Chondrocyte (in vitro differentiated cells): ENCODE measurements around the gene ZNF3. TPM values are rescaled to one million over a fixed set of nuclear protein-coding genes. Genes with fewer than 3 reads are reported as not detected.

ENCODE experiments used
- DNase-seq: peaks from one replicate; pipeline ENCODE4 v3.0.0; 2021; ENCODE audit warnings: mixed read lengths, low spot score
- H3K27ac Mint-ChIP-seq: one replicate; pipeline ENCODE4 v1.8.0; 2021; ENCODE audit warnings: mild to moderate bottlenecking, moderate library complexity, mixed read lengths; ENCODE audit not compliant: unreplicated experiment
- H3K27me3 Mint-ChIP-seq: 2 replicates; pipeline ENCODE4 v1.8.0; 2021; ENCODE audit warnings: low read depth, mixed read lengths
- H3K36me3 Mint-ChIP-seq: 2 replicates; pipeline ENCODE4 v1.8.0; 2021; ENCODE audit warnings: low read depth, mixed read lengths
- H3K4me1 Mint-ChIP-seq: 2 replicates; pipeline ENCODE4 v1.8.0; 2021; ENCODE audit warnings: low read depth, mild to moderate bottlenecking, mixed read lengths
- H3K4me3 Mint-ChIP-seq: one replicate; pipeline ENCODE4 v1.8.0; 2021; ENCODE audit warnings: mild to moderate bottlenecking, moderate library complexity, mixed read lengths; ENCODE audit not compliant: unreplicated experiment
- H3K9me3 Mint-ChIP-seq: 2 replicates; pipeline ENCODE4 v1.8.0; 2021; ENCODE audit warnings: low read depth, mixed read lengths
- total RNA-seq: library from RNA; stranded (reverse); gene quantifications from 3 replicates; pipeline ENCODE4 v1.2.1, GENCODE V29; 2021
- TF ChIP-seq, protein P1 (sequence below): fragments of 200-600 bp; sonication (generic); IDR thresholded peaks from 2 replicates; pipeline ENCODE4 v1.5.0; 2021; ENCODE audit warnings: antibody characterized with exemption, mild to moderate bottlenecking, moderate library complexity

The ZNF3 gene
- total RNA-seq, 1 donor from 2014 or later: 22.1 TPM

DNA sequence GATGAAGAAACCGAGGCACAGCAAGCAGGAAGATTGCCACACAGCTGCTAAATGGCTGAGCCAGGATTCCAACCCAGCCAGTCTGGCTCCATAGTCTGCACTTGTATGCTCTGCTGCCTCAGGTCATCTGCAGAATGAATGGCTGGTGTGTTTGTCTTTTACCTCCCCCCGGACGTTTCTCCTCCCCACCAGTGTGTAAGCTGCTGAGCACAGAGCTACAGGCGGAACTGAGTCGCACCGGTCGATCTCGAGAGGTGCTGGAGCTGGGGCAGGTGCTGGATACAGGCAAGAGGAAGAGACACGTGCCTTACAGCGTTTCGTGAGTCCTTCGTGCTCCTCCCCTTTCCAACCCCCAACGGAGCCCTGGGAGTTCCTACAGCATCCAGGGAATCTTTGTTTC, 40.5 kb upstream of the ZNF3 start:
- H3K9me3 Mint-ChIP-seq: no peaks in the 10 kb centered on the region
- DNase-seq: no peak
- no peaks in the 10 kb centered on the region for H3K27me3 Mint-ChIP-seq
- H3K4me3 Mint-ChIP-seq: no peak overlapping the region
- H3K36me3 Mint-ChIP-seq: peaks cover 2% of the 10 kb centered on the region
- peaks cover 32% of the 10 kb centered on the region for H3K4me1 Mint-ChIP-seq
- TF ChIP-seq, protein P1, sequence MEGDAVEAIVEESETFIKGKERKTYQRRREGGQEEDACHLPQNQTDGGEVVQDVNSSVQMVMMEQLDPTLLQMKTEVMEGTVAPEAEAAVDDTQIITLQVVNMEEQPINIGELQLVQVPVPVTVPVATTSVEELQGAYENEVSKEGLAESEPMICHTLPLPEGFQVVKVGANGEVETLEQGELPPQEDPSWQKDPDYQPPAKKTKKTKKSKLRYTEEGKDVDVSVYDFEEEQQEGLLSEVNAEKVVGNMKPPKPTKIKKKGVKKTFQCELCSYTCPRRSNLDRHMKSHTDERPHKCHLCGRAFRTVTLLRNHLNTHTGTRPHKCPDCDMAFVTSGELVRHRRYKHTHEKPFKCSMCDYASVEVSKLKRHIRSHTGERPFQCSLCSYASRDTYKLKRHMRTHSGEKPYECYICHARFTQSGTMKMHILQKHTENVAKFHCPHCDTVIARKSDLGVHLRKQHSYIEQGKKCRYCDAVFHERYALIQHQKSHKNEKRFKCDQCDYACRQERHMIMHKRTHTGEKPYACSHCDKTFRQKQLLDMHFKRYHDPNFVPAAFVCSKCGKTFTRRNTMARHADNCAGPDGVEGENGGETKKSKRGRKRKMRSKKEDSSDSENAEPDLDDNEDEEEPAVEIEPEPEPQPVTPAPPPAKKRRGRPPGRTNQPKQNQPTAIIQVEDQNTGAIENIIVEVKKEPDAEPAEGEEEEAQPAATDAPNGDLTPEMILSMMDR: no peak
- H3K27ac Mint-ChIP-seq: peak overlapping the region; percentile 27

DNA sequence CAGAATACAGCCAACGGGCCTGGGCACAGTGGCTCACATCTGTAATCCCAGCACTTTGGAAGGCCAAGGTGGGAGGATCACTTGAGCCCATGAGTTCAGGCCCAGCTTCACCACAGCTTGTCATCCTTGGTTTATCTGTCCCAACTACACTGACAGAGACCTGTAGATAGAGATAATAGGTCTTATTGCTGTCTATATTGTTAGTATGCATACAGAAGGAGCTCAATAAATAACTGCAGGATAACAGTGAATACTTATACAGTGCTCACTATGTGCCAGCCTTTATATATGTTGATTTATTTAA, 39.2 kb upstream of the ZNF3 start:
- H3K4me3 Mint-ChIP-seq: peak overlapping the region; percentile 86
- DNase-seq: no peak
- H3K36me3 Mint-ChIP-seq: peaks cover 2% of the 10 kb centered on the region
- TF ChIP-seq, protein P1: no peak
- peak overlapping the region; percentile 96 for H3K27ac Mint-ChIP-seq
- no peaks in the 10 kb centered on the region for H3K9me3 Mint-ChIP-seq
- H3K4me1 Mint-ChIP-seq: peaks cover 24% of the 10 kb centered on the region
- H3K27me3 Mint-ChIP-seq: no peaks in the 10 kb centered on the region

DNA sequence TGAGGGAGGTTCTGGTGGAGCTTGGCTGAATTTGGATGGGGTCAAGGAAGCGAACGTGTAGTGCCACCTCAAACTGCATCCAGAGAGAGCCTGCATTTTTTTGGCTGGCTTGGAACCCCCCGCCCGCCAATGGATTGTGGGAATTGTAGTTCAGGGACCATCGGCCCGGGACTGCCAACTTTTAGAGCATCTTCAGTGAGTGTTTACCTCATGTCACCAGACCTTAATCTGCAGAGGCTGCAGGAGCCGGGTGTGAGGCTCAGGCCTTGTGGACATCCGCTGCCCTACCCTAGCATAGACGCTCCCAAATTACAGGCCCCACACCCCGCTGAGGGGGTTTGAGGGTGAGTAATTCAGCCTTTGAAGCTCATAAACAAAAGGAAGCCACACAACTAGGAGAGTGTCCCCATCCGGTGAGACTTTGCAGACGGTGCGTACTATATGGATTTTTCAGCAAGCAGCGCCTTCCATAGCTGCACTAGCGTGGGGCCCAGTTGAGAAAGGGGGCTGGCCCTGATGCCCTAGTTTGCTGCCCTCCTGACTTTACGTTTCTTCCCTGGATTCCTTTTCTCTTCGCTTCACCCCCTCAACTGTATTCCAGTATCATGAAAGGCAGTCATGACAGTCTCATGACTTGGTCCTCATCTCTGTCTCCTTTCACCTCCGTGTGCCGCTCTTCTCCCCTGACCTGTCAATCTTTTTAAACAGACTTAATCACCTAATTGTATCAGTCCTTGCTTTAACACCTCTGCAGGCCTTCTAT, 38.6 kb upstream of the ZNF3 start:
- Mint-ChIP-seq H3K36me3 (peaks cover 2% of the 10 kb centered on the region), H3K27ac (peak overlapping the region; percentile 96), H3K4me3 (peak overlapping the region; percentile 86), H3K9me3 (no peaks in the 10 kb centered on the region), H3K4me1 (peaks cover 21% of the 10 kb centered on the region), H3K27me3 (no peaks in the 10 kb centered on the region)
- no peak for DNase-seq
- TF ChIP-seq, protein P1: no peak

DNA sequence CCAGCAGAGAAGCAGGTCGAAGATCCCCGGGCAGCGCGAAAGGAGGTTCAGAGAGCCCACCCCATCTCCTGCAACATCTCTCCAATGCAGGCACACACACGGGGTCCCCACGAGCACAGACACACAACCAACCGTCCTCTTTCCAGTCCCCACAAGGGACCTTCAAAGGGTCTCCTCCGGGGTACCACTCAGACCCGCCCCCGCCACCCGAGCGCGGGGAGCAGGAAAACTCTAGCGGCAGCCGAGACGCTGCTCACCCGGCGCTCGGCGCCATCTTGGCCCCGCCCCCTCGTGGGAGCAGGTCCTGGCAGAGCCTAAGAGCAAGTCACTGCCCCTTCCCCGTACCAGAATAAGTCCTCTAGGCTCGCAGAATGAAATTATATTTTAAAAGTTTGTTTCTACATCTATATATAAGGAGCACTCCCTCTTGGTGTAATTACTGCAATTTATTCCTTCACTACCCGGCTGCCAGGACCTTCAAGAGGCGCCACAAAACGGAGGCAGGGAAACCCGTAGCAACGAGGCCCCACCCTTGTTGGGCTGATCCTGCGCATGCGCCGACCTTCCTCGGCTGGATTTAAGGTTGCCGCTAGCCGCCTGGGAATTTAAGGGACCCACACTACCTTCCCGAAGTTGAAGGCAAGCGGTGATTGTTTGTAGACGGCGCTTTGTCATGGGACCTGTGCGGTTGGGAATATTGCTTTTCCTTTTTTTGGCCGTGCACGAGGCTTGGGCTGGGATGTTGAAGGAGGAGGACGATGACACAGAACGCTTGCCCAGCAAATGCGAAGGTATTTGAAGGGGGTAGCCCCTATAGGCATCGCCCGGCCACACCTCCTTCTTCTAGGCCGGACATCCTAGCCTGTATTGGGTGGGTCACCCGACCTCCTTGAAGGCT, 37.8 kb upstream of the ZNF3 start, which contains the start of the genes CNPY4 and TAF6:
Gene CNPY4, plus strand, starts transcription at position 563 of the 898 bp plus-strand sequence. Its CDS starts 111 bp downstream, at position 674.
Gene TAF6, minus strand, starts transcription at position 287 of the 898 bp plus-strand sequence. CDS start 5,149 bp downstream, outside the sequence.
- H3K4me3 Mint-ChIP-seq: peak within 1 kb of the TSS; percentile 86
- peaks cover 21% of the 10 kb centered on the region for H3K4me1 Mint-ChIP-seq
- no peaks in the 10 kb centered on the region for H3K9me3 Mint-ChIP-seq
- no peaks in the 10 kb centered on the region for H3K27me3 Mint-ChIP-seq
- DNase-seq: no peak
- peak within 1 kb of the TSS; percentile 96 for H3K27ac Mint-ChIP-seq
- TF ChIP-seq, protein P1: peak; percentile 15
- H3K36me3 Mint-ChIP-seq: peaks cover 2% of the 10 kb centered on the region

DNA sequence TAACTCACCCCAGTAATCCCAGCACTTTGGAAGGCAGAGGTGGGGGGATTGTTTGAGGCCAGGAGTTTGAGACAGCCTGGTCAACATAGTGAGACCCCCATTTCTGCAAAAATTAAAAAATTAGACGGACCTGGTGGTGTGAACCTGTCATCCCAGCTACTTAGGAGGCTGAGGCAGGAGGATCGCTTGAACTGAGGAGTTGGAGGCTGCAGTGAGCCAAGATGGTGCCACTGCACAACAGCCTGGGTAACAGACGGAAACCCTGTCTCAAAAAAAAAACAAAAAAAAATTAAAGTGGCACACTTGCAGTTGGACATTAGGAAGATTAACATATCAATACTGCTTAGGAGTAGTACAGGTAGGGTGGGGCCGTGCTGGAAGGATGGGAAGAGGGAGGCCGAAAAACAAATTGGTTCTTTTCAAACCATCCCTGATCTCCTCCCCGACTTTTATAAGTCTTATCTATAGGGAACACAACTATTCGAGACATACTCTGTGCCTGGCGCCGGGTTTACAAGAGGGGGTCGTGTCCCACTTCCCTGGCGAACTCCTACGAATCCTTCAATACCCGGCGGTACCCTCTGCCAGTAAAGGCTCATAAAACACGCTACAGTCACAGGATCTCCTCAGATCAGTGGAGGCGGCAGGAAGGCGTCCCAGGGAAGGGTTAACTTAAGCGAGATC, 37.0 kb upstream of the ZNF3 start:
- peaks cover 4% of the 10 kb centered on the region for H3K36me3 Mint-ChIP-seq
- H3K4me3 Mint-ChIP-seq: peak overlapping the region; percentile 86
- no peaks in the 10 kb centered on the region for H3K9me3 Mint-ChIP-seq
- TF ChIP-seq, protein P1: no peak
- peak overlapping the region; percentile 96 for H3K27ac Mint-ChIP-seq
- H3K4me1 Mint-ChIP-seq: peaks cover 21% of the 10 kb centered on the region
- H3K27me3 Mint-ChIP-seq: no peaks in the 10 kb centered on the region
- DNase-seq: no peak
